ENCODE results near the gene TM2D1. TPM values are rescaled to one million over a fixed set of nuclear protein-coding genes. Genes with fewer than 3 reads are reported as not detected.

TM2D1 gene
- total RNA-seq, 4 donors from 2014 or later = 25.5 to 51.9 (median 36.2) TPM

DNA sequence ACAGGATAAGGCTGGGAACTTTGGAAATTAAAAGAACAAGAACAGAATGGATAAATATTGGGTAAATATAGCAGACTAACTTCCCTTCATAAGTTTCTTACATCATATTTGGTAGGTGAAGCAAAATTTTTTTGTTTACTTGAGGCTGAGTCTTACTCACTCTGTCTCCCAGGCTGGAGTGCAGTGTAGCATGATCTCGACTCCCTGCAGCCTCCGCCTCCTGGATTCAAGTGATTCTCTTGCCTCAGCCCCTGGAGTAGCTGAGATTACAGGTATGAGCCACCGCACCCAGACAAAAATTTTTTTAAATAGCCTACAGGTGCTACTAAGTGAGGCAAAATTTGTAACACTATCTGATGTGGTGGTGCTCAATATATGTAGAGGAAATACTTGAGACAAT is 50.7 kb downstream of the TM2D1 start:
- DNase-seq = no peak
- peaks cover 0 to 11% (median 0%) of the 10 kb centered on the region in 3 donors for H3K36me3 ChIP-seq
- no peaks in the 10 kb centered on the region for H3K9me3 ChIP-seq
- no peaks in the 10 kb centered on the region for H3K4me1 ChIP-seq
- 78 to 87% methylated on average over 3 of the region's 3 CpGs for WGBS, 2 donors
- no peak overlapping the region for H3K4me3 ChIP-seq
- H3K27me3 ChIP-seq = no peaks in the 10 kb centered on the region
- TF ChIP-seq, protein P1, sequence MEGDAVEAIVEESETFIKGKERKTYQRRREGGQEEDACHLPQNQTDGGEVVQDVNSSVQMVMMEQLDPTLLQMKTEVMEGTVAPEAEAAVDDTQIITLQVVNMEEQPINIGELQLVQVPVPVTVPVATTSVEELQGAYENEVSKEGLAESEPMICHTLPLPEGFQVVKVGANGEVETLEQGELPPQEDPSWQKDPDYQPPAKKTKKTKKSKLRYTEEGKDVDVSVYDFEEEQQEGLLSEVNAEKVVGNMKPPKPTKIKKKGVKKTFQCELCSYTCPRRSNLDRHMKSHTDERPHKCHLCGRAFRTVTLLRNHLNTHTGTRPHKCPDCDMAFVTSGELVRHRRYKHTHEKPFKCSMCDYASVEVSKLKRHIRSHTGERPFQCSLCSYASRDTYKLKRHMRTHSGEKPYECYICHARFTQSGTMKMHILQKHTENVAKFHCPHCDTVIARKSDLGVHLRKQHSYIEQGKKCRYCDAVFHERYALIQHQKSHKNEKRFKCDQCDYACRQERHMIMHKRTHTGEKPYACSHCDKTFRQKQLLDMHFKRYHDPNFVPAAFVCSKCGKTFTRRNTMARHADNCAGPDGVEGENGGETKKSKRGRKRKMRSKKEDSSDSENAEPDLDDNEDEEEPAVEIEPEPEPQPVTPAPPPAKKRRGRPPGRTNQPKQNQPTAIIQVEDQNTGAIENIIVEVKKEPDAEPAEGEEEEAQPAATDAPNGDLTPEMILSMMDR (IDR thresholded peaks at IDR 0.05) = no peak
- intact Hi-C loops (cut with DNase I) = no loop called here
- no peak overlapping the region for H3K27ac ChIP-seq

DNA sequence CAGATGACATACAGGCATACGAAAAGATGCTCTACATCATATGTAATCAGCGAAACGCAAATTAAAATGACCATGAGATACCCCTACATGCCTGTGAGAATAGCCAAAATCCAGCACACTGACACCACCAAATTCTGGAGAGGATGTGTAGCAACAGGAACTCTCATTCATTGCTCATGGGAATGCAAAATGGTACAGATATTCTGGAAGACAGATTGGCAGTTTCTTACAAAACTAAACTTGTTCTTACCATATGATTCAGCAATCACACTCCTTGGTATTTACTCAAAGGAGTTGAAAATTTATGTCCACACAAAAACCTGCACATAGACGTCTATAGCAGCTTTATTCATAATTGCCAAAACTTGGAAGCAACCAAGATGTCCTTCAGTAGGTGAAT is 52.6 kb downstream of the TM2D1 start:
- DNase-seq = no peak
- TF ChIP-seq, protein P1 (IDR thresholded peaks at IDR 0.05) = no peak
- no peak for TF ChIP-seq POLR2A (IDR thresholded peaks at IDR 0.05)
- 67 to 84% methylated on average over 4 of the region's 4 CpGs for WGBS, 2 donors
- intact Hi-C loops (cut with DNase I) = no loop called here
- peaks cover 0 to 6% (median 0%) of the 10 kb centered on the region in 3 donors for H3K36me3 ChIP-seq
- no peaks in the 10 kb centered on the region for H3K27me3 ChIP-seq
- no peaks in the 10 kb centered on the region for H3K9me3 ChIP-seq
- no peak overlapping the region for H3K27ac ChIP-seq
- no peak overlapping the region for H3K4me3 ChIP-seq
- no peaks in the 10 kb centered on the region for H3K4me1 ChIP-seq

DNA sequence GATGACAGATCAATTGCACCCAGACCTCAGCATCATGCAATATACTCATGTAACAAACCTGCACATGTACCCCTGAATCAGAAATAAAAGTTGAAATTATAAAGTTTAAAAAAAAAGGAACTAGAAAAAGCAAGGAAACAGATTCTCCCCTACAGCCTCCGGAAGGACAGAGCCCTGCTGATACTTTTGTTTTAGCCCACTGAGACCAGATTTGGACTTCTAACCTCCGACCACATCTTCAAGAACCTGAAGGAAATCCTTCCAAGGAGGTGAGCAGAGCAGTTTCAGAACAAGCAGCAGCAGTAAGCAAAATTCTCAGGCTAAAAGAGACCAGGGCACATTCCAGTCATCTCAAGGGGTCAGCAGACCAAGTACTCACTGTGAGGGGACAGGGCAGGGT is 54.5 kb downstream of the TM2D1 start:
- Histone ChIP-seq H3K4me3 (no peak overlapping the region), H3K27me3 (no peaks in the 10 kb centered on the region), H3K36me3 (peaks cover 0 to 6% (median 0%) of the 10 kb centered on the region in 3 donors), H3K27ac (no peak overlapping the region), H3K9me3 (no peaks in the 10 kb centered on the region), H3K4me1 (no peaks in the 10 kb centered on the region)
- intact Hi-C loops (cut with DNase I) = no loop called here
- no peak for DNase-seq
- 73 to 92% methylated on average over 2 of the region's 2 CpGs for WGBS, 2 donors
- no peak for TF ChIP-seq POLR2A (IDR thresholded peaks at IDR 0.05)
- TF ChIP-seq, protein P1 (IDR thresholded peaks at IDR 0.05) = no peak

DNA sequence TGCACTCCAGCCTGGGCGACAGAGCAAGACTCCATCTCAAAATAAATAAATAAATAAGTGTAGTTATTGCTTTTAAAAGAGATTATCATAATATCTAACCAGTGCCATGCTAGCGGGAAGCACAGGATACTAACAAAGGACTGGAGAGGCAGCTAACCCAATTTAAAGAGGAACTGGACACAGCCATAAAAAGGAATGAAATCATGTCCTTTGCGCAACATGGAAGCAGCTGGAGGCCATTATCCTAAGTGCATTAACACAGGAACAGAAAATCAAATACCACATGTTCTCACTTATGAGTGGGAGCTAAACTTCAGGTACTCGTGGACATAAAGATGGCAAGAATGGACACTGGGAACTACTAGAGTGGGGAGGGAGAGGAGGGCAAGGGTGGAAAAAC is 54.9 kb downstream of the TM2D1 start:
- Histone ChIP-seq H3K27me3 (no peaks in the 10 kb centered on the region), H3K9me3 (no peaks in the 10 kb centered on the region), H3K4me1 (no peaks in the 10 kb centered on the region), H3K4me3 (no peak overlapping the region), H3K36me3 (peaks cover 0 to 6% (median 0%) of the 10 kb centered on the region in 3 donors), H3K27ac (no peak overlapping the region)
- intact Hi-C loops (cut with DNase I) = no loop called here
- no peak for DNase-seq
- TF ChIP-seq POLR2A (IDR thresholded peaks at IDR 0.05) = no peak
- TF ChIP-seq, protein P1 (IDR thresholded peaks at IDR 0.05) = no peak
- WGBS, 2 donors = 82 to 84% methylated on average over 4 of the region's 4 CpGs

DNA sequence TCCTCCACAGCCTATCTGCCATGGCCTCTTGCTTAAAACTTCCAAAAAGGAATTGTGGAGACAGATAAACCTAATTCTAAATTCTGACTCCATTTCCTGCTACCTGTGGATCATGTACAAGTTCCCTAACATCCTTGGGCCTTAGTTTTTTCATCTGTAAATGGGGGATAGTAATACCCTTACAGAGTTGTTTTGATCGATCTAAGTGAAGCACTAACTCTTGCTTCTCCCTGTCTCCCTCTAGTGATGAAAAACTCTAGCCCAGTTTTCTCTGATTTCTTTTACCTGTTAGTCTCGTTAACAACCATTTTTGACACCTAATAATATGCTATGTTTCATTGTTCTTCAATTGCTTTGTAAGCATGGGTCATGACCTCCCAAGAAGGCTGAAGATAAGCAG is 65.9 kb downstream of the TM2D1 start:
- Histone ChIP-seq H3K4me1 (peaks cover 0 to 6% (median 0%) of the 10 kb centered on the region in 3 donors), H3K9me3 (no peaks in the 10 kb centered on the region), H3K36me3 (no peaks in the 10 kb centered on the region), H3K4me3 (no peak overlapping the region), H3K27ac (no peak overlapping the region), H3K27me3 (no peaks in the 10 kb centered on the region)
- TF ChIP-seq, protein P1 (IDR thresholded peaks at IDR 0.05) = peak in 1 of 6 experiments; percentile 44
- no peak for TF ChIP-seq POLR2A (IDR thresholded peaks at IDR 0.05)
- DNase-seq = no peak
- intact Hi-C loops (cut with DNase I) = loop anchor here (10.0 kb wide), 1 partner anchor 204 kb away; no protein-coding TSS in a partner anchor
- 76 to 88% methylated on average over 2 of the region's 2 CpGs for WGBS, 2 donors

All from esophagus squamous epithelium (tissue), 5 donors.